ENCODE measurements around the gene BMPR1A.

DNA sequence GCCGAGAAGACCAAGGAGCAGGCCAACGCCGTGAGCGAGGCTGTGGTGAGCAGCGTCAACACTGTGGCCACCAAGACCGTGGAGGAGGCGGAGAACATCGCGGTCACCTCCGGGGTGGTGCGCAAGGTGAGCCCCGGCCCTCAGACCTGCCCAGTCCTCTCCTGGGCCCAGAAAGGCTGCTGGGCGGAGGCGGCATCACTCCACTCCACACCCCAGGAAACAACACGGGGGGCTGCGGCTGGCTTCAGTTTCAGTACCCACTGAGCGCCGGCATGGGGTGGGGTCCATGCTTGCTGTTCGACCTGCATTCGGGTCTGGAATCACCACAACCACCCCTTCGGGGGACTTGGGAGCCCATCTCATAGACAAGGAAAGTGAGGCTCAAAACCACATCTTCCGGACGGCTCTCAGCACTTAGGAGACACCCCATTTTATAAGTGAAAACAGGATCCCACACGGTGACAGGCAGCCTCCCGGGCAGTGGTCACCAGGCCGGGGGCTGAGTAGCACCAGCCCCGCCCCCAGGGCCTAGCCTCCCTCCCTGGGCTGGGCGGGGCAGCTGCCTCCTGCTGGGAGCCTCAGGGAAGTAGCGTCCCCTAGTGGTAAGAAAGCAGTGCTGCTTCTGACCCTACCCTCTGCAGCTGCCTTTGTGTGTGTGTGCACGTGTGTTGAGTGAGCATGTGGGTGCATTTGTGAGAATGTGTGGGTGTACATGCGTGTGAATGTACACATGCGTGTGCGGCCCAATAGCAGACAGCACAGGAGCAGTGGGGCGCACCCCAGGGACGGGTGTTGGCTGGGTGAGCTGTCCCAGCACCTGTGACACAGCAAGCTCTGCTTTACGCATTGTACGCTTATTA is 203.8 kb downstream of the BMPR1A start:
- no peak for TF ChIP-seq TEAD4 (IDR thresholded peaks at IDR 0.05; ENCODE audit: low read length)
- no peak for TF ChIP-seq TEAD4 (CRISPR knock-in tag; IDR thresholded peaks at IDR 0.05; ENCODE audit: borderline replicate concordance)
- TF ChIP-seq, protein P1, sequence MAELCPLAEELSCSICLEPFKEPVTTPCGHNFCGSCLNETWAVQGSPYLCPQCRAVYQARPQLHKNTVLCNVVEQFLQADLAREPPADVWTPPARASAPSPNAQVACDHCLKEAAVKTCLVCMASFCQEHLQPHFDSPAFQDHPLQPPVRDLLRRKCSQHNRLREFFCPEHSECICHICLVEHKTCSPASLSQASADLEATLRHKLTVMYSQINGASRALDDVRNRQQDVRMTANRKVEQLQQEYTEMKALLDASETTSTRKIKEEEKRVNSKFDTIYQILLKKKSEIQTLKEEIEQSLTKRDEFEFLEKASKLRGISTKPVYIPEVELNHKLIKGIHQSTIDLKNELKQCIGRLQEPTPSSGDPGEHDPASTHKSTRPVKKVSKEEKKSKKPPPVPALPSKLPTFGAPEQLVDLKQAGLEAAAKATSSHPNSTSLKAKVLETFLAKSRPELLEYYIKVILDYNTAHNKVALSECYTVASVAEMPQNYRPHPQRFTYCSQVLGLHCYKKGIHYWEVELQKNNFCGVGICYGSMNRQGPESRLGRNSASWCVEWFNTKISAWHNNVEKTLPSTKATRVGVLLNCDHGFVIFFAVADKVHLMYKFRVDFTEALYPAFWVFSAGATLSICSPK (IDR thresholded peaks at IDR 0.05; ENCODE audit: borderline replicate concordance): no peak

All from K562 (cell line).